HCT116 (cell line): ENCODE data around the gene ZNF331.
"Not testable (repeated sequence)": the region's sequence is repeated elsewhere in the genome, so short reads cannot be mapped to it uniquely, and the experiment has no call there.

ENCODE experiments used
- ELF1 ChIP-seq: IDR thresholded peaks from 2 replicates; pipeline ENCODE4 v1.6.1; 2012; ENCODE audit warnings: low read depth, borderline replicate concordance
- EZH2 ChIP-seq: fragments of 200-600 bp; sonication (generic); IDR thresholded peaks from 2 replicates; pipeline ENCODE4 v1.6.1; 2017; ENCODE audit warnings: antibody characterized with exemption, mixed run types
- EZH2phosphoT487 ChIP-seq: fragments of 200-600 bp; IDR thresholded peaks from 2 replicates; pipeline ENCODE4 v1.6.1; 2018; ENCODE audit warnings: antibody characterized with exemption, borderline replicate concordance
- JUND ChIP-seq: IDR thresholded peaks from 2 replicates; pipeline ENCODE4 v1.6.1; 2012
- POLR2A ChIP-seq: IDR thresholded peaks from 2 replicates; pipeline ENCODE4 v1.7.0; 2011; ENCODE audit warnings: borderline replicate concordance; ENCODE audit not compliant: insufficient read depth, insufficient read length; ENCODE audit errors: extremely low read depth
- POLR2AphosphoS5 ChIP-seq: IDR thresholded peaks from 2 replicates; pipeline ENCODE4 v1.6.1; 2011; ENCODE audit warnings: mild to moderate bottlenecking, low read depth, low read length, moderate library complexity
- RAD21 ChIP-seq: IDR thresholded peaks from 2 replicates; pipeline ENCODE4 v1.6.1; 2012; ENCODE audit warnings: low read depth, mild to moderate bottlenecking
- SP1 ChIP-seq: IDR thresholded peaks from 2 replicates; pipeline ENCODE4 v1.6.1; 2012; ENCODE audit warnings: low read depth
- ZFX ChIP-seq: fragments of 450-650 bp; IDR thresholded peaks from 2 replicates; pipeline ENCODE4 v1.6.1; 2017
- TF ChIP-seq, protein P1 (sequence below): IDR thresholded peaks from 2 replicates; pipeline ENCODE4 v1.6.1; 2012
- TF ChIP-seq, protein P2 (sequence below), 3 experiments: fragments of 200-600 bp in 1 of 3; sonication (generic) in 1 of 3; IDR thresholded peaks in 2 of 3; conservative IDR thresholded peaks in 1 of 3; 2 replicates each; pipeline ENCODE4 v1.5.1; 2012 to 2017; ENCODE audit warnings: low read depth in 2 of 3, low read length in 2 of 3, antibody characterized with exemption in 1 of 3, borderline replicate concordance in 1 of 3, control low read depth in 1 of 3, mild to moderate bottlenecking in 1 of 3, mixed read lengths in 1 of 3, mixed run types in 1 of 3, moderate library complexity in 1 of 3; ENCODE audit not compliant: insufficient read depth in 1 of 3
- TF ChIP-seq, protein P3 (sequence below): IDR thresholded peaks from 2 replicates; pipeline ENCODE4 v1.6.1; 2012; ENCODE audit warnings: low read depth
- TF ChIP-seq, protein P4 (sequence below): IDR thresholded peaks from 2 replicates; pipeline ENCODE4 v1.6.1; 2012

DNA sequence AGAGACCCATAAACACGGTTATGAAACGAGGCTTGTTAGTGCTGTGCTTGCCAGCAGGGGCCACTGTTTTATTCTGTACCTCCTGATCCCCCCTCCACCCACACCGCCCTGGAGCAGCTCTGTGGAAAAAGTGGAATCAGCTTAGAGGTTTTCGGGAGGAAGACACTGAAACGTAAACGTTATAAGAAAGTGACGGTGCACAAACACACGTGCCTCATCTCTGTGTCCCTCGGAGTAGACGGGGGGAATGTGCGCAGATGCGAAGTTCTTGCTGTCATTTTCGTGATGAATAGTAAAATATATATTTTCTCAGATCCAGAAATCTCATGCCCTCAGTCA is 33.6 kb upstream of the ZNF331 start:
- TF ChIP-seq, protein P1, sequence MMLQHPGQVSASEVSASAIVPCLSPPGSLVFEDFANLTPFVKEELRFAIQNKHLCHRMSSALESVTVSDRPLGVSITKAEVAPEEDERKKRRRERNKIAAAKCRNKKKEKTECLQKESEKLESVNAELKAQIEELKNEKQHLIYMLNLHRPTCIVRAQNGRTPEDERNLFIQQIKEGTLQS, result not testable (repeated sequence)
- not testable (repeated sequence) for TF ChIP-seq ZFX, ELF1, JUND, RAD21, POLR2A, POLR2AphosphoS5, EZH2, SP1, EZH2phosphoT487
- TF ChIP-seq, protein P2, sequence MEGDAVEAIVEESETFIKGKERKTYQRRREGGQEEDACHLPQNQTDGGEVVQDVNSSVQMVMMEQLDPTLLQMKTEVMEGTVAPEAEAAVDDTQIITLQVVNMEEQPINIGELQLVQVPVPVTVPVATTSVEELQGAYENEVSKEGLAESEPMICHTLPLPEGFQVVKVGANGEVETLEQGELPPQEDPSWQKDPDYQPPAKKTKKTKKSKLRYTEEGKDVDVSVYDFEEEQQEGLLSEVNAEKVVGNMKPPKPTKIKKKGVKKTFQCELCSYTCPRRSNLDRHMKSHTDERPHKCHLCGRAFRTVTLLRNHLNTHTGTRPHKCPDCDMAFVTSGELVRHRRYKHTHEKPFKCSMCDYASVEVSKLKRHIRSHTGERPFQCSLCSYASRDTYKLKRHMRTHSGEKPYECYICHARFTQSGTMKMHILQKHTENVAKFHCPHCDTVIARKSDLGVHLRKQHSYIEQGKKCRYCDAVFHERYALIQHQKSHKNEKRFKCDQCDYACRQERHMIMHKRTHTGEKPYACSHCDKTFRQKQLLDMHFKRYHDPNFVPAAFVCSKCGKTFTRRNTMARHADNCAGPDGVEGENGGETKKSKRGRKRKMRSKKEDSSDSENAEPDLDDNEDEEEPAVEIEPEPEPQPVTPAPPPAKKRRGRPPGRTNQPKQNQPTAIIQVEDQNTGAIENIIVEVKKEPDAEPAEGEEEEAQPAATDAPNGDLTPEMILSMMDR (IDR thresholded peaks at IDR 0.05 in 2 of 3, conservative IDR thresholded peaks at IDR 0.05 in 1 of 3; ENCODE audit: borderline replicate concordance in 1 of 3, insufficient read depth in 1 of 3, low read depth in 2 of 3, low read length in 2 of 3), result not testable (repeated sequence)
- TF ChIP-seq, protein P3, sequence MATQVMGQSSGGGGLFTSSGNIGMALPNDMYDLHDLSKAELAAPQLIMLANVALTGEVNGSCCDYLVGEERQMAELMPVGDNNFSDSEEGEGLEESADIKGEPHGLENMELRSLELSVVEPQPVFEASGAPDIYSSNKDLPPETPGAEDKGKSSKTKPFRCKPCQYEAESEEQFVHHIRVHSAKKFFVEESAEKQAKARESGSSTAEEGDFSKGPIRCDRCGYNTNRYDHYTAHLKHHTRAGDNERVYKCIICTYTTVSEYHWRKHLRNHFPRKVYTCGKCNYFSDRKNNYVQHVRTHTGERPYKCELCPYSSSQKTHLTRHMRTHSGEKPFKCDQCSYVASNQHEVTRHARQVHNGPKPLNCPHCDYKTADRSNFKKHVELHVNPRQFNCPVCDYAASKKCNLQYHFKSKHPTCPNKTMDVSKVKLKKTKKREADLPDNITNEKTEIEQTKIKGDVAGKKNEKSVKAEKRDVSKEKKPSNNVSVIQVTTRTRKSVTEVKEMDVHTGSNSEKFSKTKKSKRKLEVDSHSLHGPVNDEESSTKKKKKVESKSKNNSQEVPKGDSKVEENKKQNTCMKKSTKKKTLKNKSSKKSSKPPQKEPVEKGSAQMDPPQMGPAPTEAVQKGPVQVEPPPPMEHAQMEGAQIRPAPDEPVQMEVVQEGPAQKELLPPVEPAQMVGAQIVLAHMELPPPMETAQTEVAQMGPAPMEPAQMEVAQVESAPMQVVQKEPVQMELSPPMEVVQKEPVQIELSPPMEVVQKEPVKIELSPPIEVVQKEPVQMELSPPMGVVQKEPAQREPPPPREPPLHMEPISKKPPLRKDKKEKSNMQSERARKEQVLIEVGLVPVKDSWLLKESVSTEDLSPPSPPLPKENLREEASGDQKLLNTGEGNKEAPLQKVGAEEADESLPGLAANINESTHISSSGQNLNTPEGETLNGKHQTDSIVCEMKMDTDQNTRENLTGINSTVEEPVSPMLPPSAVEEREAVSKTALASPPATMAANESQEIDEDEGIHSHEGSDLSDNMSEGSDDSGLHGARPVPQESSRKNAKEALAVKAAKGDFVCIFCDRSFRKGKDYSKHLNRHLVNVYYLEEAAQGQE, result not testable (repeated sequence)
- TF ChIP-seq, protein P4, sequence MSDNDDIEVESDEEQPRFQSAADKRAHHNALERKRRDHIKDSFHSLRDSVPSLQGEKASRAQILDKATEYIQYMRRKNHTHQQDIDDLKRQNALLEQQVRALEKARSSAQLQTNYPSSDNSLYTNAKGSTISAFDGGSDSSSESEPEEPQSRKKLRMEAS, result not testable (repeated sequence)
